Measurements from ENCODE around the gene CD52. TPM values are rescaled to one million over a fixed set of nuclear protein-coding genes. Genes with fewer than 3 reads are reported as not detected.
A peak's percentile ranks its signal among the peaks of the same experiment; 100 is the strongest.
"Not testable (repeated sequence)": the region's sequence is repeated elsewhere in the genome, so short reads cannot be mapped to it uniquely, and the experiment has no call there.

CD52 gene
- total RNA-seq, 2 donors from 2014 or later, result 343 to 698 TPM

DNA sequence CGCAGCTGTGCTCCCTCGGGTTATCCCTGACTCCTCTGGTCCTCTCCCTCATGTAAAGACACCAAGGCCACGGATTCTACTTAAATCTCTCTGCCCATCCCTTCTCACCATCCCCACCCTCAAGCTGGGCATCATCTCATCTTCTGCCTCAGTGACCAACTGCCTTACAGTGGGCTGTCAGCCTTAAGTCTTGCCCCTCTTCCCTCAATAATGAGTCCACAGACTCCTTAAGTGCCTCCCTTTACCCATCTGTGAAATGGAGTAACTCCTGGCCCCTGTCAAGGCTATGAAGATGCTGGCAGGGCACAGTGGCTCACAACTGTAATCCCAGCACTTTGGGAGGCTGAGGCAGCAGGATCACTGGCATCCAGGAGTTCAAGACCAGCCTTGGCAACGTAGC, 25.8 kb upstream of the CD52 start:
- no peaks in the 10 kb centered on the region for H3K36me3 Mint-ChIP-seq
- DNase-seq (ENCODE audit: low spot score in 2 of 2) (no peak), ATAC-seq (no peak)
- peak overlapping the region; percentile 76 to 97 for H3K27ac Mint-ChIP-seq
- no peaks in the 10 kb centered on the region for H3K9me3 Mint-ChIP-seq

GRCh38 chr1:26292735-26293134, 25.0 kb upstream of the CD52 start:
- not testable (repeated sequence) for ATAC-seq; DNase-seq (ENCODE audit: low spot score in 2 of 2); H3K36me3 Mint-ChIP-seq; H3K9me3 Mint-ChIP-seq
- H3K27ac Mint-ChIP-seq, result peak overlapping the region in 1 of 2 donors; percentile 97

GRCh38 chr1:26293911-26294463, 23.8 kb upstream of the CD52 start:
- Mint-ChIP-seq H3K27ac (no peak overlapping the region), H3K36me3 (no peaks in the 10 kb centered on the region), H3K9me3 (no peaks in the 10 kb centered on the region)
- ATAC-seq, result no peak
- DNase-seq (ENCODE audit: low spot score in 2 of 2), result no peak

DNA sequence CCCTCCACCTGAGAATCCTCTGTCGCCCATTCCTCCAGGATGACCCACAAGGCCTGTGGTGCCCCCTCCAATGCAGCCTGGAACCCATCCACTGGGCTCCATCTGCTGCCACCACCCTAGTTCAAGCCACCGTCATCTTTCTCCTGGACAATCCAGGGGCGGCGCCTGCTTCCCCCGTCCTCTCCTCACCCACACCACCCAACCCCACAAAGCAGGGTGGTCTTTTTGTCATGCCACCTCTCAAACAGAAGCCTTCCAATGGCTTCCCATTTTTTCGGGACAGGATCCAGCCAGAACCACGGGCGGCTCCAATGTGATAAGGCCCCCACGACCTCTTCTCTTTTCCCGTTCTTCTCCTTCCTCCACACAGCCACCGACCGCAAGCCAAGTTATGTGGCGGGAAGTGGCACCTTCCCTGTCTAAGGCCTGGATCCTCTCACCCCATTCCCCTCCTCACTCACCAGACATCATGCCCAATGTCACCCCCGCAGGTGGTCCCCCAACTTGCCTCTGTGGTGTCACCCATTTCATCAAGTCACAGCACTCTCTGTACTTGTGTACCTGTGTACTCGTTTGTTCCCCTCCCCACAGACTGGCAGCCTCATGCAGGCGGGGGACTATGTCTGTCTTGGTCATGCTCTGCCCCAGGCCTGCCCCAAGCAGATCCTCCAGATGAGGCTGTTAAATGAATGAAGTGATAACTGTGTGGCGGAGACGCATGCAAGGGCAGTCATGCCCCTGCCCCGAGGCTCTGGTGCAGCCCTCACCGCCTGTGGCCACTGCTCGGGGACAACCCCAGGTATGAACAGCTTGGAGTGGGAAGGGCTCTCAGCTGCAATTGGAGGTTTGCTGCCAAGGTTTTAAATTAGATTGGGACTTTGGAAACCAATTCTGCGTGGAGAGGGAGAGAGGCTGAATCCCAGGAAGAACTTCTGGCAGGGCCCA, 22.3 kb upstream of the CD52 start:
- ATAC-seq, result no peak
- DNase-seq (ENCODE audit: low spot score in 2 of 2), result no peak
- H3K27ac Mint-ChIP-seq, result peak overlapping the region; percentile 3 to 69
- no peaks in the 10 kb centered on the region for H3K36me3 Mint-ChIP-seq
- no peaks in the 10 kb centered on the region for H3K9me3 Mint-ChIP-seq

GRCh38 chr1:26296340-26297056, 21.3 kb upstream of the CD52 start:
- ATAC-seq (no peak), DNase-seq (ENCODE audit: low spot score in 2 of 2) (no peak)
- Mint-ChIP-seq H3K36me3 (no peaks in the 10 kb centered on the region), H3K9me3 (no peaks in the 10 kb centered on the region), H3K27ac (peak overlapping the region; percentile 38 to 76)

DNA sequence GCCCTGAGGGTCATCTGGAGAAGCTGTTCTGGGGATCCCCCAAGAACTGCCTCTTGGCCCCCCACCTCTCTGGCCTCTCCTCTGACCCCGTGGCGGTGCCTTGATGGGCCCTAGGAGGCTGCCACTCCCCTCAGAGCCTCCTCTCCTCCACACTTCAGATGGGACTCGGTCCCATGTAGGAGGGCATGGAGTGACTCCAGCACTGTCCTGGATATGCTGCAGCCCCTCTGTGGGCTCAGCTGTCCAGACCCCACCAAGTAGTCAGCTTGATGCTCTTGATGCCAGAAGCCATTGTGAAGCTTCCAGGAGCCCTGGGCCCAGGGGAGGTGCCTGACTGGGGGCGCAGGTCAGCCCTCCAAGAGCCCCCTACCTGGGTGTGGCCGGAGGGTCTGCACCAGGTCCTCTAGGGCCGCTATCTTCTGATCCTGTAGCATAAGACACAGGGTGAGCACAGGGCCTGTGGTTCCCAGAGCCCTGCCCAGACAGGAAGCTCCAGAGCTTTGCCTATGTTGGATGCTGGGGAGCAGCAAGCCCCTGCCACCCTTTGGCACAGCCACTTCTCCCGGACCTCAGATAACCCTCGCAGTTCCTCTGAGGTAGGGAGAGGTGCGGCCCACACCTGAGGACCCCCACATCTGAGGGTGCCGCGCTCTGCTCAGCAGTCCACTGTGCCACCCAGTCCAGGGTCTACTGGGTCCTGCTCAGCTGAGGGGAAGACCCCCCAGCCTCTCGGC, 20.5 kb upstream of the CD52 start:
- no peaks in the 10 kb centered on the region for H3K36me3 Mint-ChIP-seq
- no peak for DNase-seq (ENCODE audit: low spot score in 2 of 2)
- peak overlapping the region; percentile 38 to 60 for H3K27ac Mint-ChIP-seq
- H3K9me3 Mint-ChIP-seq, result no peaks in the 10 kb centered on the region
- ATAC-seq, result no peak

- Mint-ChIP-seq H3K9me3 (no peaks in the 10 kb centered on the region), H3K36me3 (no peaks in the 10 kb centered on the region), H3K27ac (peak overlapping the region in 1 of 2 donors; percentile 60)
- DNase-seq (ENCODE audit: low spot score in 2 of 2), result no peak
- ATAC-seq, result no peak
Measured at GRCh38 chr1:26297791-26298124, 20.0 kb upstream of the CD52 start.

DNA sequence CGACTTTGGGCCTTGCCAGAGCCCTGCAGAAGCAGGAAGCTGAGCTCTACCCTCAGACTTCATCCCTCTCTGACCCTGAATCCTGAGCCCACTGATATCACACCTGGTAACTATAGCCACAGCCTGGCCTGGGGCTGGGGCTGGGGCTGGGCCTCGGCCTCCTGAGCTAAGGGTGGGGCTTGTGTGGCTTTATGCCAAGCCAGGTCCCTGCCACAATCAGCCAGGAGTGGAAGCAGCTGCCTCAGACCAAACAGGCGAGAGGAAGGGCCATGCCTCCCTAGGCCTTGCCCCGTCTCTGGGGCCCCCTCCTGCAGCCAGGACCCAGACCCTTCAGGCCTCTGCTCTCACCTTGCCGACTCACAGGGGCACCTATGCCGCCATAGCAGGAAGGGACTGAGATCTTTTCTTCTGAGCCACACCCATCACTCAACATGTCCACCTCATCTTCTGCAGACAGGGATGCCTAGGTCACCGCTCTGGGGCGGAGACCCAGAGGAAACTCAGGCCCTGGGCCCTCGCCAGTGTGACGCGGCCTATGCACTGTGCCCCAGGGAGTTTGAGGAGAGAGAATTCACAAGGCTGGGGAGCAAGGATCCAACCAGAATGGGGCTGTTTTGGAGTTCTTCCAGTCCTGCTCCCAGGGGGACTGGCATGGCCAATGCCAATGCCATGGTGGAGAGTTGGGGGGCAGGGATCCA, 17.0 kb upstream of the CD52 start:
- DNase-seq (ENCODE audit: low spot score in 2 of 2) (no peak), ATAC-seq (no peak)
- Mint-ChIP-seq H3K27ac (peak overlapping the region; percentile 61 to 77), H3K36me3 (no peaks in the 10 kb centered on the region), H3K9me3 (no peaks in the 10 kb centered on the region)

DNA sequence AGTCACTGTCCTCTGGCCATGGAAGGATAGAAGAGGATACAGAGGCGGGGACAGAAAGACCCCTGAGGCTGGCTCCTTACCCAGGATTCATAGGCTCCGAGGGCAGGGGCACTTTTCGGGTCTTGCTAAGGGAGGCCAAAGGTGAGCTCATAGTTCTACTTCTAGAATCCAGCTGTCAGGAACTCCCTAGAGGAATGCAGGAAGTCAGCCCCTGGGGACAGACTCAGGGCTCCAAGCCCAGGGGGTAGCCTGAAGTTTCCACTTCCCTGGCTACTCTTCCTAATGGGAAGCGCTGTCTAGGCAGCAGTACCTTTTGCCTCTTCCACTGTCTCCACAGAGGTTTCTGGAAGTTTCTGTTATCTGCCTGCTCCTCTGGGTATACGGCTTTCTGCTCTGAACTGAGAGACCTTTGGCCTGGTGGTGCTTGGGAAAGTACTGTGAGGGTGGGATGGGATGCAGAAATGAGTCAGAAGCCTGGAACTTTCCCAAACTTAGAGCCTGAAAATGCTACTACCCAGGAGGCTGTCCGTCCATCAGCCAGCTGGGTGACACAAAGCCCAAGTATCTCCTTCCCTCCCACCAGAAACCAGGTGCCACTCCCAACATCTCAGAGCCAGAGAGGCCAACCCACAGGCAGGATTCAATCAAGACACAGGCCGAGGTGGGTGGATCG, 14.9 kb upstream of the CD52 start:
- H3K27ac Mint-ChIP-seq, result no peak overlapping the region
- no peak for ATAC-seq

DNA sequence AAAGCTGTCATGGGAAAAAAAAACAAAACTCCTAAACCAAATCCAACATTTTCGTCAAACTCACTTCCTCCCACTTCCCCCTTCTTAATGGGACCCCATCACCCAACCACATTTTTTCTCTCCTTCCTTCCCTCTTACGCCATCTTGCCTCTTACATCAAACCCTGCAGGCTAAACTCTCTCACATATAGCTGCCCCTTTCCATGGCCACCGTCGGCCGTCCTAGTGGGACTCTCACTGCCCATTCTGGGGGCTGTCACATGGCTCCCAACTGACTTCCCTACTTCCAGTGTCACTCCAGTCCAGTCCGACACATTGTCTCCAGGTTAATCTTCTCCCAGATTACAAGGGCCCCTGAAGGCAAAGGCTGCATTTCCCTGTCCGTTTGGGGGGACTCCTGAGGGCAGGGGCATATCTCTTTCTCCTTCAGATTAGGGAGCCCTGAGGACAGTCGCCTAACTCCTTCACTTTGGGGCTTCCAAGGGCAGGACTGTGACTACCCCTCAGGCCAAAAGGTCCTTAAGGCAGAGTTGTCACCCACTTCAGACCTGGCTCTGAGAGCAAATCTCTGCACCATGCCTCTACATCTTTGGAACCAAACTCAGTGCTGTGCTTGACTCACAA, 12.0 kb upstream of the CD52 start:
- Mint-ChIP-seq H3K9me3 (no peaks in the 10 kb centered on the region), H3K27ac (peak overlapping the region; percentile 85 to 98), H3K36me3 (peaks cover 4 to 5% of the 10 kb centered on the region in 2 donors)
- ATAC-seq, result no peak
- DNase-seq (ENCODE audit: low spot score in 2 of 2), result no peak

More for the DNA sequence above, 14.9 kb upstream of the CD52 start:
- Mint-ChIP-seq H3K36me3 (peaks cover 4 to 5% of the 10 kb centered on the region in 2 donors), H3K9me3 (no peaks in the 10 kb centered on the region)
- DNase-seq (ENCODE audit: low spot score in 2 of 2), result no peak

- H3K36me3 Mint-ChIP-seq, result peaks cover 4 to 5% of the 10 kb centered on the region in 2 donors
- peak; percentile 84 to 96 for ATAC-seq
- peak; percentile 87 to 91 for DNase-seq (ENCODE audit: low spot score in 2 of 2)
- peak within 1 kb of the TSS; percentile 85 to 98 for H3K27ac Mint-ChIP-seq
- H3K9me3 Mint-ChIP-seq, result no peaks in the 10 kb centered on the region
Measured at GRCh38 chr1:26306290-26307229, 11.2 kb upstream of the CD52 start, which contains the start of gene UBXN11. TSS of gene UBXN11 (minus strand) at chr1:26306636. CDS start at chr1:26302883, 3,753 bp downstream.

DNA sequence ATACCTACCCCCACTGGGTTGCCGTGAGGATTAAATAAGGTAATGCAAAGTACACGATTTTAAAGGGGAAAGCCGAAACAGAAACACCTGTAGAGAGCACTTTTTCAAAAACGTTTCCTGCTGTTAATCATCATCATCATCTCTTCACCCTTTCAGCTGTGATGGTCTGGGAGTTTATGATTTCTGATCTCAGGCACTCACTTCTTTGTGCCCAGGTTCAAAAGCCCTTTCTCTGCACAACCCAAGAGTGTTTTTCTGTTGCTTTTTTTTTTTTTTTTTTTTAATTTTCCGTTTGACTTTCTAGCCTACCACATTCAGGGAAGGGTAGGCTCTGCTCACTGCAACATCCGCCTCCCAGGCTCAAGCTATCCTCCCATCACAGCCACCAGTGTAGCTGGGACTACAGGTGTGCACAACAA, 10.4 kb upstream of the CD52 start:
- H3K27ac Mint-ChIP-seq, result peak overlapping the region; percentile 85 to 91
- ATAC-seq (peak; percentile 5 to 41), DNase-seq (ENCODE audit: low spot score in 2 of 2) (peak in 1 of 2 donors; percentile 27)
- peaks cover 4 to 5% of the 10 kb centered on the region in 2 donors for H3K36me3 Mint-ChIP-seq
- H3K9me3 Mint-ChIP-seq, result no peaks in the 10 kb centered on the region

DNA sequence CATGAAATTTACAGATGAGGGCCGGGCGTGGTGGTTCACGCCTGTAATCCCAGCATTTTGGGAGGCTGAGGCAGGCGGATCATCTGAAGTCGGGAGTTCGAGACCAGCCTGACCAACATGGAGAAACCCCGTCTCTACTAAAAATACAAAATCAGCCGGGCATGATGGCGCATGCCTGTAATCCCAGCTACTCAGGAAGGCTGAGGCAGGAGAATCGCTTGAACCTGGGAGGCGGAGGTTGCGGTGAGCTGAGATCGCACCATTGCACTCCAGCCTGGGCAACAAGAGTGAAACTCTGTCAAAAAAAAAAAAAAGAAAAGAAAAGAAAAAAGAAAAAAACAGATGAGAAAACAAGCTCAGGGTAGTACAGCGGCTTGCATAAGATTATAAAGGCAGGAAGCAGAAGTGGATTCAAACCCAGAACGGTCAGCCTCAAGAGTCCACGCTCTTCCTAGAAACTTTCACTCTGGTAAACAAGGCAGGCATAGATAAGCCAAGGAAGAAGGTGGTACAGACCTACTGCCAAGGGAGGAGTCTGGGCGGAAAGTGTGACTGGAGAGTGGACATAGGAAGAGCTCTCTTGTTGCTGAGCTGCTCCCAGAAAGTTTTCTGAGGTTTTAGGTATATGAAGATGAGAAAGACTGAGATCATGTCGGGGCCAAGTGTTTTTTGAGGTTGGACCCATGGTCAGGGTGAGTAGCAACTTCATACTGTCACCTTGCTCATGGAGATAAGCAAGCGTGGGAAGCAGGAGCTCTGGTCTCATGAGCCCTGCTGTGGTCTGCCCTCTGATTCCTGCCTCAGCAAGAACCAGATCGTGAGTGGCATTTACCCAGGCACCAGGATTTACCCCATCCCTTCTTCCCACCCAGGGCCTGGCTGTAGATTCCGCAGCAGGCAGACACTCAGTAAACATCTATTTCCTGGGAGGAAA, 9.5 kb upstream of the CD52 start:
- DNase-seq (ENCODE audit: low spot score in 2 of 2) (peak; percentile 39 to 76), ATAC-seq (peak; percentile 47 to 81)
- H3K36me3 Mint-ChIP-seq, H3K9me3 Mint-ChIP-seq: not testable (repeated sequence)
- peak overlapping the region; percentile 85 to 91 for H3K27ac Mint-ChIP-seq

All from activated naive CD4-positive, alpha-beta T cell treated with anti-CD3 and anti-CD28 coated beads, Interleukin-2, amount 50 U/mL, for 72 hours (primary cell).